EH (cell line): ENCODE data around the gene RNASEL.
A peak's percentile ranks its signal among the peaks of the same experiment; 100 is the strongest.
"Not testable (repeated sequence)": the region's sequence is repeated elsewhere in the genome, so short reads cannot be mapped to it uniquely, and the experiment has no call there.

Experiments
- DNase-seq: peaks from one replicate; pipeline ENCODE4 v3.0.0-alpha.2; 2015; ENCODE audit warnings: low read depth

Gene RNASEL

GRCh38 chr1:182563095-182563494, 26.0 kb downstream of the RNASEL start:
- no peak for DNase-seq

- no peak for DNase-seq
Measured at GRCh38 chr1:182561456-182561855, 27.6 kb downstream of the RNASEL start.

GRCh38 chr1:182560392-182560984, 28.6 kb downstream of the RNASEL start:
- DNase-seq: no peak

GRCh38 chr1:182556279-182556678, 32.8 kb downstream of the RNASEL start:
- DNase-seq: no peak

GRCh38 chr1:182555493-182555892, 33.6 kb downstream of the RNASEL start:
- no peak for DNase-seq

- no peak for DNase-seq
Measured at GRCh38 chr1:182552527-182552926, 36.5 kb downstream of the RNASEL start.

- no peak for DNase-seq
Measured at GRCh38 chr1:182549811-182550210, 39.2 kb downstream of the RNASEL start.

- DNase-seq: no peak
Measured at GRCh38 chr1:182549346-182549745, 39.7 kb downstream of the RNASEL start.

- no peak for DNase-seq
Measured at GRCh38 chr1:182533896-182534295, 55.2 kb downstream of the RNASEL start.

- DNase-seq: not testable (repeated sequence)
Measured at GRCh38 chr1:182528206-182528605, 60.9 kb downstream of the RNASEL start.

- peak; percentile 7 for DNase-seq
Measured at GRCh38 chr1:182527680-182528079, 61.4 kb downstream of the RNASEL start.

- DNase-seq: no peak
Measured at GRCh38 chr1:182525342-182525741, 63.7 kb downstream of the RNASEL start.
